GM12878 (cell line): ENCODE measurements around the gene BTF3L4. TPM values are rescaled to one million over a fixed set of nuclear protein-coding genes. Genes with fewer than 3 reads are reported as not detected.

Experiments
- ATAC-seq: fragments of 200-7000 bp; cut with Tn5 transposase; 3 replicates; pipeline ENCODE4 v1.9.1; 2020; ENCODE audit warnings: mild to moderate bottlenecking, moderate library complexity
- BruUV-seq: library from RNA; stranded (reverse); fragments of 400-500 nt; replicated peaks from 2 replicates; lab custom pipeline; 2021; lab: Mats Ljungman, UMichigan
- CTCF ChIA-PET: fragments of 300-600 bp; sonication (Branson Sonifier 250); formaldehyde crosslinking; extraction: SDS; loops from one replicate; lab custom pipeline; 2021; ENCODE audit warnings: inconsistent platforms; lab: Yijun Ruan, JAX
- POLR2A ChIA-PET: fragments of 350-600 bp; formaldehyde crosslinking; extraction: SDS; loops from one replicate; lab custom pipeline; 2021; ENCODE audit warnings: inconsistent platforms; lab: Charles Lee
- RAD21 ChIA-PET: fragments of 300-600 bp; sonication (Branson Sonifier 250); formaldehyde crosslinking; loops from one replicate; lab custom pipeline; 2023; ENCODE audit warnings: antibody characterized with exemption; ENCODE audit not compliant: unreplicated experiment; lab: Charles Lee
- SMC1A ChIA-PET: fragments of 300-600 bp; sonication (Branson Sonifier 250); formaldehyde crosslinking; loops from one replicate; lab custom pipeline; 2023; ENCODE audit not compliant: unreplicated experiment, uncharacterized antibody; lab: Charles Lee
- DNase-seq: peaks from one replicate; pipeline ENCODE4 v3.0.0-alpha.2; 2011; ENCODE audit warnings: low read depth, low spot score
- FAIRE-seq: peaks from 3 replicates; lab custom pipeline; 2011; peaks lifted over from hg19 to GRCh38; lab: Jason Lieb, UNC
- H2AFZ ChIP-seq: 2 replicates; pipeline ENCODE4 v1.6.0; 2011; ENCODE audit warnings: low read depth, low read length, control low read depth; ENCODE audit not compliant: control insufficient read depth
- H3K27ac ChIP-seq: 2 replicates; pipeline ENCODE4 v1.5.1; 2011; ENCODE audit warnings: control low read depth; ENCODE audit not compliant: control insufficient read depth, insufficient read depth
- H3K27me3 ChIP-seq, 2 experiments: replicated peaks in 1 of 2; 2 replicates each; pipeline versions ENCODE4 v1.6.0 to v1.6.1; 2011; ENCODE audit warnings: low read length in 1 of 2; ENCODE audit not compliant: control insufficient read depth in 2 of 2, insufficient read depth in 2 of 2
- H3K36me3 ChIP-seq, 2 experiments: 2 replicates each; pipeline ENCODE4 v1.5.1; 2011; ENCODE audit warnings: low read length in 1 of 2; ENCODE audit not compliant: control insufficient read depth in 2 of 2, insufficient read depth in 2 of 2
- H3K4me1 ChIP-seq: 2 replicates; pipeline ENCODE4 v1.6.1; 2011; ENCODE audit warnings: mild to moderate bottlenecking, low read length, moderate library complexity, mixed read lengths; ENCODE audit not compliant: control insufficient read depth, insufficient read depth
- H3K4me2 ChIP-seq: 2 replicates; pipeline ENCODE4 v1.6.0; 2011; ENCODE audit warnings: control low read depth; ENCODE audit not compliant: control insufficient read depth, insufficient read depth
- H3K4me3 ChIP-seq: fragments of 200-600 bp; sonication (generic); 2 replicates; pipeline ENCODE4 v1.5.1; 2016
- H3K79me2 ChIP-seq: 2 replicates; pipeline ENCODE4 v1.6.0; 2011; ENCODE audit warnings: low read length; ENCODE audit not compliant: control insufficient read depth, insufficient read depth
- H3K9ac ChIP-seq: 2 replicates; pipeline ENCODE4 v1.8.0; 2011; ENCODE audit warnings: low read length, control low read depth, mixed read lengths; ENCODE audit not compliant: control insufficient read depth, insufficient read depth
- H3K9me3 ChIP-seq: replicated peaks from 3 replicates; pipeline ENCODE4 v1.5.1; 2011; ENCODE audit warnings: mild to moderate bottlenecking, low read length; ENCODE audit not compliant: control insufficient read depth, insufficient read depth
- H4K20me1 ChIP-seq: 2 replicates; pipeline ENCODE4 v1.6.0; 2011; ENCODE audit not compliant: control insufficient read depth, insufficient read depth
- BMI1 ChIP-seq: fragments of 450-650 bp; IDR thresholded peaks from 2 replicates; pipeline ENCODE4 v1.6.1; 2016; ENCODE audit warnings: mild to moderate bottlenecking, moderate library complexity, borderline replicate concordance
- CBFB ChIP-seq: IDR thresholded peaks from 2 replicates; pipeline ENCODE4 v1.6.1; 2016; ENCODE audit warnings: antibody characterized with exemption, low read depth
- CBX5 ChIP-seq: sonication (generic); IDR thresholded peaks from 2 replicates; pipeline ENCODE4 v1.6.1; 2016; ENCODE audit warnings: low read depth, moderate library complexity, mild to moderate bottlenecking, inconsistent platforms
- CEBPZ ChIP-seq: fragments of 150-350 bp; IDR thresholded peaks from 2 replicates; pipeline ENCODE4 v1.6.1; 2016; ENCODE audit warnings: low read depth, low read length
- CHD4 ChIP-seq: fragments of 200-600 bp; sonication (generic); IDR thresholded peaks from 2 replicates; pipeline ENCODE4 v1.6.1; 2016; ENCODE audit warnings: mild to moderate bottlenecking
- CREM ChIP-seq: IDR thresholded peaks from 2 replicates; pipeline ENCODE4 v1.6.1; 2014; ENCODE audit warnings: antibody characterized with exemption, low read depth
- GABPA ChIP-seq: IDR thresholded peaks from 2 replicates; pipeline ENCODE4 v1.6.1; 2014; ENCODE audit warnings: antibody characterized with exemption, low read depth, mild to moderate bottlenecking, inconsistent platforms
- KLF5 ChIP-seq: fragments of 450-650 bp; IDR thresholded peaks from 2 replicates; pipeline ENCODE4 v1.6.1; 2014; ENCODE audit warnings: mild to moderate bottlenecking; ENCODE audit not compliant: partially characterized antibody
- NFIC ChIP-seq: IDR thresholded peaks from 2 replicates; pipeline ENCODE4 v1.6.1; 2012; ENCODE audit warnings: low read depth, mild to moderate bottlenecking, inconsistent platforms, low read length, moderate library complexity
- RELA ChIP-seq: fragments of 450-650 bp; IDR thresholded peaks from 2 replicates; pipeline ENCODE4 v1.8.0; 2014; ENCODE audit warnings: borderline replicate concordance; ENCODE audit not compliant: partially characterized antibody
- SP1 ChIP-seq: IDR thresholded peaks from one replicate; pipeline ENCODE4 v1.6.1; 2011; ENCODE audit warnings: low read depth, low read length
- SPI1 ChIP-seq: IDR thresholded peaks from 2 replicates; pipeline ENCODE4 v1.6.1; 2011; ENCODE audit warnings: low read depth, mild to moderate bottlenecking, low read length, moderate library complexity, borderline replicate concordance; ENCODE audit not compliant: insufficient read depth
- SUZ12 ChIP-seq: fragments of 200-600 bp; sonication (generic); IDR thresholded peaks from one replicate; pipeline ENCODE4 v1.6.1; 2018; ENCODE audit warnings: antibody characterized with exemption, mild to moderate bottlenecking; ENCODE audit not compliant: unreplicated experiment
- TBL1XR1 ChIP-seq: IDR thresholded peaks from 2 replicates; pipeline ENCODE4 v1.6.1; 2012; ENCODE audit warnings: low read depth, low read length, improper control_type of control experiment
- TCF7 ChIP-seq: IDR thresholded peaks from 2 replicates; pipeline ENCODE4 v1.6.1; 2014; ENCODE audit warnings: antibody characterized with exemption, borderline replicate concordance
- ZBED1 ChIP-seq: IDR thresholded peaks from 2 replicates; pipeline ENCODE4 v1.6.1; 2016; ENCODE audit warnings: borderline replicate concordance
- ZBTB4 ChIP-seq: fragments of 450-650 bp; formaldehyde crosslinking; IDR thresholded peaks from 2 replicates; pipeline ENCODE4 v1.4.0; 2022; ENCODE audit warnings: mild to moderate bottlenecking, moderate library complexity
- ZNF274 ChIP-seq: IDR thresholded peaks from one replicate; pipeline ENCODE4 v1.8.0; 2011; ENCODE audit not compliant: insufficient read length, insufficient read depth
- WGBS: methylation state at CpG from one replicate; pipeline ENCODE4 v1.1.6; 2016; ENCODE audit warnings: low lambda C conversion rate; ENCODE audit not compliant: insufficient replicate concordance, insufficient coverage; ENCODE audit errors: missing lambda C conversion rate; 5-methylcytosine and 5-hydroxymethylcytosine counted together
- in situ Hi-C: fragments of 300-500 bp; cut with MboI; formaldehyde crosslinking; loops from 9 replicates; pipeline ENCODE4 v1.14.3; 2018; ENCODE audit warnings: mixed read lengths
- intact Hi-C: fragments of 100-400 bp; cut with micrococcal nuclease; formaldehyde crosslinking; loops from one replicate; pipeline ENCODE4 v1.14.2; 2022; ENCODE audit not compliant: unreplicated experiment
- polyA plus RNA-seq, 11 experiments: library from polyadenylated mRNA; depleted of rRNA in 4 of 11; unstranded in 6 of 11; stranded (reverse) in 5 of 11; fragments of >200 nt; fragmentation: Nextera tagmentation in 4 of 11; fragmentation: Illumina TruSeq in 1 of 11; extraction: Ambion mirVana in 4 of 11; extraction: Trizol in 1 of 11; gene quantifications; 1 replicate in 1 of 11; 2 replicates in 10 of 11; pipeline versions ENCODE4 v1.2.1 to v1.2.3, GENCODE V29; 2011 to 2016; ENCODE audit warnings: inconsistent platforms in 2 of 11, missing spikeins in 2 of 11, low read depth in 1 of 11
- total RNA-seq, 4 experiments: library from RNA; depleted of rRNA in 3 of 4; stranded (reverse); fragments of >200 nt in 3 of 4; fragmentation: Illumina TruSeq in 1 of 4; extraction: Trizol in 1 of 4; gene quantifications; 2 replicates each; pipeline versions ENCODE4 v1.2.1 to v1.2.3, GENCODE V29; 2013 to 2021

The BTF3L4 gene
- total and polyA plus RNA-seq, 10 of the 15 experiments (the other 5 are each of a cell fraction or from before 2014, with no cell fraction given), result 25.0 to 76.9 (median 66.8) TPM

- in situ Hi-C loops, result loop anchor here (10.0 to 25.0 kb wide), 2 partner anchors 147 to 545 kb away; no protein-coding TSS in a partner anchor
- TF ChIP-seq ZBTB4 (CRISPR knock-in tag) (no peak), RELA (no peak), CREM (peak; percentile 76; the same call in 1 of the 2 replicates), GABPA (peak; percentile 48; the same call in 1 of the 2 replicates), ZBED1 (peak; percentile 56; the same call in 1 of the 2 replicates), CBX5 (0 out of 2 replicates have a peak, but pooled peaks have one; percentile 41), ZNF274 (no peak), SP1 (no peak), CHD4 (no peak), TBL1XR1 (no peak), NFIC (peak; percentile 76; the same call in 1 of the 2 replicates), BMI1 (no peak), SUZ12 (no peak), CEBPZ (no peak), SPI1 (no peak), CBFB (no peak), TCF7 (peak; percentile 29; the same call in 1 of the 2 replicates), KLF5 (no peak)
These were observed 83.9 kb downstream of the BTF3L4 start for GRCh38 chr1:52139817-52140540.

More at GRCh38 chr1:52139817-52140540, 83.9 kb downstream of the BTF3L4 start:
- ChIA-PET SMC1A (interaction anchor here (0.6 to 1.2 kb wide), 4 partner anchors 16 to 497 kb away, joined by 3 to 8 read pairs (median 4); no protein-coding TSS in a partner anchor), RAD21 (no interaction called here), CTCF (interaction anchor here (0.6 to 2.0 kb wide), 5 partner anchors 11 to 546 kb away, joined by 3 to 8 read pairs (median 3); no protein-coding TSS in a partner anchor), POLR2A (no interaction called here)
- peak overlapping the region; percentile 49; the same call in 1 of the 2 replicates for H3K4me3 ChIP-seq
- no peak overlapping the region; the same call in 1 of the 2 replicates for H3K27ac ChIP-seq
- intact Hi-C loops, result loop anchor here (10.0 kb wide), 1 partner anchor 225 kb away; the partner anchor contains the start of gene CC2D1B
- peak overlapping the region; percentile 24; the same call in 1 of the 2 replicates for H2AFZ ChIP-seq
- no peaks in the 10 kb centered on the region for H3K79me2 ChIP-seq
- ATAC-seq (peak; percentile 74), FAIRE-seq (peak; percentile 82), DNase-seq (peak; percentile 55)
- no peaks in the 10 kb centered on the region; a peak in 1 of 4 replicates for H3K27me3 ChIP-seq
- peaks cover 11% of the 10 kb centered on the region; the same call in 1 of the 2 replicates for H3K4me1 ChIP-seq
- H3K4me2 ChIP-seq, result peak overlapping the region; percentile 76
- no peaks in the 10 kb centered on the region for H3K36me3 ChIP-seq
- 0% methylated on average over 5 of the region's 5 CpGs for WGBS
- BruUV-seq, result no TSS peak
- no peak overlapping the region for H3K9ac ChIP-seq
- H4K20me1 ChIP-seq, result no peaks in the 10 kb centered on the region
- no peaks in the 10 kb centered on the region; the same call in 2 of the 3 replicates for H3K9me3 ChIP-seq
